Liver (tissue), 9 donors: ENCODE results near the gene PPP1R9A. TPM values are rescaled to one million over a fixed set of nuclear protein-coding genes. Genes with fewer than 3 reads are reported as not detected.
A peak's percentile ranks its signal among the peaks of the same experiment; 100 is the strongest.

Experiments used
- DNase-seq: peaks from one replicate; pipeline ENCODE4 v3.0.0-alpha.2; 2017; ENCODE audit warnings: low spot score
- H3K27ac ChIP-seq, 2 donors: one replicate each; pipeline ENCODE4 v1.7.0; 2013; ENCODE audit warnings: inconsistent platforms in 2 of 2, low read length in 2 of 2, control low read depth in 1 of 2, low read depth in 1 of 2, mild to moderate bottlenecking in 1 of 2
- H3K27me3 ChIP-seq, 4 donors: one replicate each; pipeline versions ENCODE4 v1.6.1 to v1.7.0; 2013; ENCODE audit warnings: low read length in 3 of 4, inconsistent platforms in 1 of 4, mild to moderate bottlenecking in 1 of 4, moderate library complexity in 1 of 4; ENCODE audit not compliant: control insufficient read depth in 4 of 4, insufficient read depth in 4 of 4
- H3K36me3 ChIP-seq, 4 donors: one replicate each; pipeline versions ENCODE4 v1.6.1 to v1.7.0; 2013; ENCODE audit warnings: low read length in 3 of 4, mild to moderate bottlenecking in 3 of 4, low read depth in 1 of 4, moderate library complexity in 1 of 4; ENCODE audit not compliant: control insufficient read depth in 4 of 4, insufficient read depth in 3 of 4
- H3K4me1 ChIP-seq, 4 donors: one replicate each; pipeline versions ENCODE4 v1.6.1 to v1.7.0; 2013; ENCODE audit warnings: low read length in 3 of 4, mild to moderate bottlenecking in 3 of 4, moderate library complexity in 1 of 4; ENCODE audit not compliant: control insufficient read depth in 4 of 4, insufficient read depth in 4 of 4
- H3K4me3 ChIP-seq, 3 donors: one replicate each; pipeline versions ENCODE4 v1.6.1 to v1.7.0; 2013; ENCODE audit warnings: low read length in 3 of 3, control low read depth in 1 of 3, low read depth in 1 of 3, mild to moderate bottlenecking in 1 of 3
- H3K9ac ChIP-seq, 2 donors: one replicate each; pipeline ENCODE4 v1.7.0; 2013; ENCODE audit warnings: low read length in 2 of 2, mild to moderate bottlenecking in 2 of 2, moderate library complexity in 2 of 2, control low read depth in 1 of 2, low read depth in 1 of 2
- H3K9me3 ChIP-seq, 4 donors: one replicate each; pipeline versions ENCODE4 v1.6.1 to v1.7.0; 2013; ENCODE audit warnings: low read length in 3 of 4; ENCODE audit not compliant: control insufficient read depth in 4 of 4
- EGR1 ChIP-seq, 2 donors: IDR thresholded peaks; 2 replicates each; pipeline ENCODE4 v1.6.1; 2016 to 2018; ENCODE audit warnings: antibody characterized with exemption in 2 of 2, low read depth in 2 of 2
- FOXA1 ChIP-seq: IDR thresholded peaks from 2 replicates; pipeline ENCODE4 v1.6.1; 2016; ENCODE audit warnings: antibody characterized with exemption
- FOXA2 ChIP-seq: IDR thresholded peaks from 2 replicates; pipeline ENCODE4 v1.6.1; 2016; ENCODE audit warnings: antibody characterized with exemption
- GABPA ChIP-seq, 2 donors: IDR thresholded peaks in 1 of 2; conservative IDR thresholded peaks in 1 of 2; 2 replicates each; pipeline ENCODE4 v1.6.1; 2016; ENCODE audit warnings: antibody characterized with exemption in 2 of 2, mild to moderate bottlenecking in 1 of 2, moderate library complexity in 1 of 2
- HNF4A ChIP-seq, 2 donors: conservative IDR thresholded peaks; 2 replicates each; pipeline ENCODE4 v1.6.1; 2016; ENCODE audit warnings: antibody characterized with exemption in 2 of 2, mild to moderate bottlenecking in 2 of 2
- HNF4G ChIP-seq: IDR thresholded peaks from 2 replicates; pipeline ENCODE4 v1.6.1; 2016; ENCODE audit warnings: antibody characterized with exemption
- JUND ChIP-seq, 2 donors: IDR thresholded peaks; 2 replicates each; pipeline ENCODE4 v1.6.1; 2016; ENCODE audit warnings: antibody characterized with exemption in 2 of 2
- NR2F2 ChIP-seq: IDR thresholded peaks from 2 replicates; pipeline ENCODE4 v1.6.1; 2016; ENCODE audit warnings: antibody characterized with exemption
- RAD21 ChIP-seq, 2 donors: IDR thresholded peaks; 2 replicates each; pipeline ENCODE4 v1.6.1; 2016; ENCODE audit warnings: antibody characterized with exemption in 2 of 2, mild to moderate bottlenecking in 2 of 2
- RXRA ChIP-seq, 2 donors: IDR thresholded peaks; 2 replicates each; pipeline ENCODE4 v1.6.1; 2017 to 2018; ENCODE audit warnings: antibody characterized with exemption in 2 of 2, mild to moderate bottlenecking in 1 of 2
- SP1 ChIP-seq: IDR thresholded peaks from 2 replicates; pipeline ENCODE4 v1.6.1; 2018; ENCODE audit warnings: antibody characterized with exemption, mild to moderate bottlenecking
- TAF1 ChIP-seq: conservative IDR thresholded peaks from 2 replicates; pipeline ENCODE4 v1.6.1; 2016; ENCODE audit warnings: antibody characterized with exemption, mild to moderate bottlenecking
- YY1 ChIP-seq: IDR thresholded peaks from 2 replicates; pipeline ENCODE4 v1.6.1; 2016; ENCODE audit warnings: antibody characterized with exemption, mild to moderate bottlenecking
- WGBS: extraction: QIAGEN DNeasy Blood & Tissue Kit; methylation state at CpG from one replicate; pipeline ENCODE4 v1.1.7; 2013; 5-methylcytosine and 5-hydroxymethylcytosine counted together
- polyA plus RNA-seq, 2 donors: library from polyadenylated mRNA; stranded (reverse) in 1 of 2; unstranded in 1 of 2; fragments of 200-250 nt in 1 of 2; fragments of >200 nt in 1 of 2; fragmentation: Nextera tagmentation in 1 of 2; extraction: Ambion mirVana in 1 of 2; gene quantifications; one replicate each; pipeline versions ENCODE4 v1.2.1 to v1.2.3, GENCODE V29; 2013 to 2015
- total RNA-seq, 2 donors: library from RNA; depleted of rRNA; stranded (reverse); fragments of >200 nt; gene quantifications; one replicate each; pipeline ENCODE4 v1.2.3, GENCODE V29; 2014
- TF ChIP-seq, protein P1 (sequence below): fragments of 150-350 bp; IDR thresholded peaks from 2 replicates; pipeline ENCODE4 v1.5.1; 2017; ENCODE audit warnings: improper control_type of control experiment, low read depth, low read length; ENCODE audit not compliant: missing input control
- TF ChIP-seq, protein P2 (sequence below): IDR thresholded peaks from 2 replicates; pipeline ENCODE4 v1.6.1; 2016; ENCODE audit warnings: antibody characterized with exemption
- TF ChIP-seq, protein P3 (sequence below): IDR thresholded peaks from 2 replicates; pipeline ENCODE4 v1.6.1; 2016; ENCODE audit warnings: antibody characterized with exemption, mild to moderate bottlenecking
- TF ChIP-seq, protein P4 (sequence below): IDR thresholded peaks from 2 replicates; pipeline ENCODE4 v1.6.1; 2016; ENCODE audit warnings: antibody characterized with exemption
- TF ChIP-seq, protein P5 (sequence below): IDR thresholded peaks from 2 replicates; pipeline ENCODE4 v1.6.1; 2016; ENCODE audit warnings: antibody characterized with exemption
- donor health status: healthy.
- donor health status: healthy.
- donor health status: healthy.
- donor health status: healthy.
- donor health status: healthy.

PPP1R9A gene
- total and polyA plus RNA-seq, 4 donors, result 0.17 to 5.4 (median 2.7) TPM

DNA sequence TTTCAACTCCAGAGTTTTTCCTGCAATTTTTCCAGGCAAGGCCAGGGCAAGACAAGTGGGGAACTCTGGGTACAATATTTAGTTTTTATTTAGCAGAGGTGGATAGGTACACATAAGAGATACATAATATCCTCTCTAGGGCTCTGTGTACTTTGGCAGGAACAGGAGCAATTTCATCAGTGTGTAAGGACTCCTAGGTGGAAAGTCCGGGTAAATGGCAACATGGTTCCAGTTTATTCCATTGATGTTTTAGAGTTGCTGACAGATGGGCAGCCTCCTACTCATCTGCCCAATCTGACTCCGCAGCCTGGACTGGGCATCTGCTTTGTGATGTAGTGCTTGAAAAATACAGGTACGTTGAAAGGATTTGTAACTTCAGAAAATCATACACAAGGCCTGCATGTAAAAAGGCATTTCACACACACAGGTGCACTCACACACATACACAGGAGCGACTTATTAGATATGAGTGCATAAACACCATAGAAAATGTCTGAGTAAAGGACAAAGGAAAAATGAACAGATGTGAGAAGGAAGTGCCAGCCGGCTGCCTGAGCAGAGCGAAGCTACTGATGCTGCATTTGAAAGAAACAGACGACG is 411.2 kb downstream of the PPP1R9A start (continued):
- TF ChIP-seq, protein P1, sequence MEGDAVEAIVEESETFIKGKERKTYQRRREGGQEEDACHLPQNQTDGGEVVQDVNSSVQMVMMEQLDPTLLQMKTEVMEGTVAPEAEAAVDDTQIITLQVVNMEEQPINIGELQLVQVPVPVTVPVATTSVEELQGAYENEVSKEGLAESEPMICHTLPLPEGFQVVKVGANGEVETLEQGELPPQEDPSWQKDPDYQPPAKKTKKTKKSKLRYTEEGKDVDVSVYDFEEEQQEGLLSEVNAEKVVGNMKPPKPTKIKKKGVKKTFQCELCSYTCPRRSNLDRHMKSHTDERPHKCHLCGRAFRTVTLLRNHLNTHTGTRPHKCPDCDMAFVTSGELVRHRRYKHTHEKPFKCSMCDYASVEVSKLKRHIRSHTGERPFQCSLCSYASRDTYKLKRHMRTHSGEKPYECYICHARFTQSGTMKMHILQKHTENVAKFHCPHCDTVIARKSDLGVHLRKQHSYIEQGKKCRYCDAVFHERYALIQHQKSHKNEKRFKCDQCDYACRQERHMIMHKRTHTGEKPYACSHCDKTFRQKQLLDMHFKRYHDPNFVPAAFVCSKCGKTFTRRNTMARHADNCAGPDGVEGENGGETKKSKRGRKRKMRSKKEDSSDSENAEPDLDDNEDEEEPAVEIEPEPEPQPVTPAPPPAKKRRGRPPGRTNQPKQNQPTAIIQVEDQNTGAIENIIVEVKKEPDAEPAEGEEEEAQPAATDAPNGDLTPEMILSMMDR, result no peak
- TF ChIP-seq, protein P2, sequence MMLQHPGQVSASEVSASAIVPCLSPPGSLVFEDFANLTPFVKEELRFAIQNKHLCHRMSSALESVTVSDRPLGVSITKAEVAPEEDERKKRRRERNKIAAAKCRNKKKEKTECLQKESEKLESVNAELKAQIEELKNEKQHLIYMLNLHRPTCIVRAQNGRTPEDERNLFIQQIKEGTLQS, result peak; percentile 90
- peak; percentile 67 to 83 for TF ChIP-seq RXRA (IDR thresholded peaks at IDR 0.05)

DNA sequence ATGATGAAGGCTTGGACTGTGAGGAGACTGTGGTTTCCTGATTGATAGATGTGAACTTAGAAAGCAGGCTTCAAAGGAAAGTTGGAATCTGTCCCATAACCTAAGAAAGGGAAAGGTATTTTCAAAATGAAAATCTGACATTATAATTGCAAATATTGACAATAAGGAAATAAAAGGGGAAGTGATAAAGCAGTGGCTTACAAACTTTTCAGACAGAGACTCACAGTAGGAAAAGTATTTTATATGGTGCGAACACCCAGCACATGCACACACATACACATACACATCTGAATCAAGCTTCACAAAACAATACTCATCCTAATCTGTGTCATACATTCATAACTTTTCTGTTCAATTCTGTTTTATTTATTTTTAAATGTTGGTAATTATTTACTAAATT is 412.2 kb downstream of the PPP1R9A start:
- Histone ChIP-seq H3K9me3 (no peaks in the 10 kb centered on the region), H3K36me3 (peaks cover 0 to 9% (median 3%) of the 10 kb centered on the region in 4 donors), H3K9ac (peak overlapping the region in 1 of 2 donors; percentile 24), H3K4me3 (no peak overlapping the region), H3K4me1 (peaks cover 2 to 54% (median 46%) of the 10 kb centered on the region in 4 donors), H3K27ac (peak overlapping the region; percentile 70 to 85), H3K27me3 (no peaks in the 10 kb centered on the region)
- TF ChIP-seq, protein P2, result no peak
- 95% methylated on average over 1 of the region's 1 CpG for WGBS
- no peak for DNase-seq

DNA sequence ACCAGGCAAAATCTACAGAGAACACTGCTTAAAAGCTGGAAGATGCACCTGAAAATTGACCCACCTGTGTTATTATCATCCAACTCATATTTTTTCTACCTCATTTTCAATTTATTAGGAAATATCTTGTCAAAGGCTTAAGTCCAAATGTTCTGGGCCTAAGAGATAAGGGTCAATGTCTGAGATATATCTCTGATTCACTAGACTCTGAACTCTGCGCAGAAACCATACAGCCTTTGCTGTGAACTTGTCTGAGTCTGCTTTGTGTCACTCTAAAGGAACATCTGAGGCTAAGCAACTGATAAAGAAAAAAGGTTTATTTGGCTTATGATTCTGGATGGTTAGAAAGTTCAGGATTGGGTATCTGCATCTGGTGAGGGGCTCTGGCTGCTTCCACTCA is 413.3 kb downstream of the PPP1R9A start:
- DNase-seq, result no peak
- 46% methylated on average over 1 of the region's 1 CpG for WGBS

More for the DNA sequence above, 413.3 kb downstream of the PPP1R9A start:
- H3K27me3 ChIP-seq, result no peaks in the 10 kb centered on the region
- peaks cover 2 to 57% (median 51%) of the 10 kb centered on the region in 4 donors for H3K4me1 ChIP-seq
- TF ChIP-seq HNF4A (conservative IDR thresholded peaks at IDR 0.05) (peak; percentile 94 to 95), RXRA (IDR thresholded peaks at IDR 0.05) (peak; percentile 64 to 78), FOXA1 (no peak), JUND (IDR thresholded peaks at IDR 0.05) (peak; percentile 23 to 68), FOXA2 (no peak), YY1 (peak; percentile 39), HNF4G (peak; percentile 71), RAD21 (IDR thresholded peaks at IDR 0.05) (peak in 1 of 2 donors; percentile 24), TAF1 (no peak), EGR1 (IDR thresholded peaks at IDR 0.05; ENCODE audit: low read depth in 2 of 2) (no peak), GABPA (IDR thresholded peaks at IDR 0.05 in 1 of 2, conservative IDR thresholded peaks at IDR 0.05 in 1 of 2) (no peak), NR2F2 (no peak), SP1 (peak; percentile 46)
- TF ChIP-seq, protein P1, result no peak
- TF ChIP-seq, protein P3, sequence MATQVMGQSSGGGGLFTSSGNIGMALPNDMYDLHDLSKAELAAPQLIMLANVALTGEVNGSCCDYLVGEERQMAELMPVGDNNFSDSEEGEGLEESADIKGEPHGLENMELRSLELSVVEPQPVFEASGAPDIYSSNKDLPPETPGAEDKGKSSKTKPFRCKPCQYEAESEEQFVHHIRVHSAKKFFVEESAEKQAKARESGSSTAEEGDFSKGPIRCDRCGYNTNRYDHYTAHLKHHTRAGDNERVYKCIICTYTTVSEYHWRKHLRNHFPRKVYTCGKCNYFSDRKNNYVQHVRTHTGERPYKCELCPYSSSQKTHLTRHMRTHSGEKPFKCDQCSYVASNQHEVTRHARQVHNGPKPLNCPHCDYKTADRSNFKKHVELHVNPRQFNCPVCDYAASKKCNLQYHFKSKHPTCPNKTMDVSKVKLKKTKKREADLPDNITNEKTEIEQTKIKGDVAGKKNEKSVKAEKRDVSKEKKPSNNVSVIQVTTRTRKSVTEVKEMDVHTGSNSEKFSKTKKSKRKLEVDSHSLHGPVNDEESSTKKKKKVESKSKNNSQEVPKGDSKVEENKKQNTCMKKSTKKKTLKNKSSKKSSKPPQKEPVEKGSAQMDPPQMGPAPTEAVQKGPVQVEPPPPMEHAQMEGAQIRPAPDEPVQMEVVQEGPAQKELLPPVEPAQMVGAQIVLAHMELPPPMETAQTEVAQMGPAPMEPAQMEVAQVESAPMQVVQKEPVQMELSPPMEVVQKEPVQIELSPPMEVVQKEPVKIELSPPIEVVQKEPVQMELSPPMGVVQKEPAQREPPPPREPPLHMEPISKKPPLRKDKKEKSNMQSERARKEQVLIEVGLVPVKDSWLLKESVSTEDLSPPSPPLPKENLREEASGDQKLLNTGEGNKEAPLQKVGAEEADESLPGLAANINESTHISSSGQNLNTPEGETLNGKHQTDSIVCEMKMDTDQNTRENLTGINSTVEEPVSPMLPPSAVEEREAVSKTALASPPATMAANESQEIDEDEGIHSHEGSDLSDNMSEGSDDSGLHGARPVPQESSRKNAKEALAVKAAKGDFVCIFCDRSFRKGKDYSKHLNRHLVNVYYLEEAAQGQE, result no peak
- TF ChIP-seq, protein P4, sequence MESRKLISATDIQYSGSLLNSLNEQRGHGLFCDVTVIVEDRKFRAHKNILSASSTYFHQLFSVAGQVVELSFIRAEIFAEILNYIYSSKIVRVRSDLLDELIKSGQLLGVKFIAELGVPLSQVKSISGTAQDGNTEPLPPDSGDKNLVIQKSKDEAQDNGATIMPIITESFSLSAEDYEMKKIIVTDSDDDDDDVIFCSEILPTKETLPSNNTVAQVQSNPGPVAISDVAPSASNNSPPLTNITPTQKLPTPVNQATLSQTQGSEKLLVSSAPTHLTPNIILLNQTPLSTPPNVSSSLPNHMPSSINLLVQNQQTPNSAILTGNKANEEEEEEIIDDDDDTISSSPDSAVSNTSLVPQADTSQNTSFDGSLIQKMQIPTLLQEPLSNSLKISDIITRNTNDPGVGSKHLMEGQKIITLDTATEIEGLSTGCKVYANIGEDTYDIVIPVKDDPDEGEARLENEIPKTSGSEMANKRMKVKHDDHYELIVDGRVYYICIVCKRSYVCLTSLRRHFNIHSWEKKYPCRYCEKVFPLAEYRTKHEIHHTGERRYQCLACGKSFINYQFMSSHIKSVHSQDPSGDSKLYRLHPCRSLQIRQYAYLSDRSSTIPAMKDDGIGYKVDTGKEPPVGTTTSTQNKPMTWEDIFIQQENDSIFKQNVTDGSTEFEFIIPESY, result no peak
- TF ChIP-seq, protein P2, result no peak
- TF ChIP-seq, protein P5, sequence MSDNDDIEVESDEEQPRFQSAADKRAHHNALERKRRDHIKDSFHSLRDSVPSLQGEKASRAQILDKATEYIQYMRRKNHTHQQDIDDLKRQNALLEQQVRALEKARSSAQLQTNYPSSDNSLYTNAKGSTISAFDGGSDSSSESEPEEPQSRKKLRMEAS, result peak; percentile 19
- peak overlapping the region; percentile 33 to 67 for H3K27ac ChIP-seq
- H3K4me3 ChIP-seq, result peak overlapping the region in 2 of 3 donors; percentile 4 to 33
- no peaks in the 10 kb centered on the region for H3K9me3 ChIP-seq
- H3K9ac ChIP-seq, result peak overlapping the region; percentile 41 to 43
- H3K36me3 ChIP-seq, result peaks cover 0 to 3% (median 0%) of the 10 kb centered on the region in 4 donors
